DMS 273 (cell line): Measurements from ENCODE around the gene MASTL.

Source experiments
- DNase-seq: peaks from one replicate; lab custom pipeline; 2025; ENCODE audit not compliant: unreplicated experiment; lab: John Stamatoyannopoulos, UW

Gene MASTL

GRCh38 chr10:27225011-27225590, 69.9 kb downstream of the MASTL start:
- no peak for DNase-seq

GRCh38 chr10:27225642-27226257, 70.6 kb downstream of the MASTL start:
- no peak for DNase-seq

- no peak for DNase-seq
Measured at GRCh38 chr10:27230022-27230421, 74.9 kb downstream of the MASTL start.

GRCh38 chr10:27235706-27236105, 80.6 kb downstream of the MASTL start:
- DNase-seq, result no peak
